SK-N-SH (cell line): ENCODE results near the gene ADD2. TPM values are rescaled to one million over a fixed set of nuclear protein-coding genes. Genes with fewer than 3 reads are reported as not detected.

Source experiments
- CTCF ChIA-PET: fragments of 300-600, 350-600 bp; formaldehyde crosslinking; extraction: SDS; loops from one replicate; lab custom pipeline; 2021; lab: Yijun Ruan, JAX
- POLR2A ChIA-PET: fragments of 350-600 bp; sonication (Branson Sonifier 250); formaldehyde crosslinking; extraction: SDS; loops from one replicate; lab custom pipeline; 2020; ENCODE audit warnings: antibody characterized with exemption, inconsistent platforms; lab: Yijun Ruan, JAX
- DNase-seq: peaks from one replicate; pipeline ENCODE4 v3.0.0; 2012
- H2AFZ ChIP-seq: fragments of 200-600 bp; sonication (generic); 2 replicates; pipeline ENCODE4 v1.8.1; 2016; ENCODE audit warnings: antibody characterized with exemption, mild to moderate bottlenecking, low read depth
- H3F3A ChIP-seq: fragments of 200-600 bp; sonication (generic); replicated peaks from 2 replicates; pipeline ENCODE3; 2016; ENCODE audit warnings: antibody characterized with exemption, mild to moderate bottlenecking; ENCODE audit not compliant: insufficient read depth
- H3K27ac ChIP-seq, 2 experiments: fragments of 200-500 bp in 1 of 2; fragments of 200-600 bp in 1 of 2; sonication (Bioruptor generic) in 1 of 2; sonication (generic), shearing (Covaris generic) in 1 of 2; 2 replicates each; pipeline versions ENCODE4 v1.5.1 to v1.6.1; 2014 to 2016; ENCODE audit warnings: low read depth in 2 of 2, inconsistent platforms in 1 of 2, low read length in 1 of 2, mild to moderate bottlenecking in 1 of 2, mixed read lengths in 1 of 2
- H3K27me3 ChIP-seq: fragments of 200-600 bp; sonication (generic), shearing (Covaris generic); 2 replicates; pipeline ENCODE4 v1.6.1; 2016; ENCODE audit warnings: mixed run types; ENCODE audit not compliant: insufficient read depth
- H3K36me3 ChIP-seq, 2 experiments: fragments of 200-500 bp in 1 of 2; fragments of 200-600 bp in 1 of 2; sonication (Bioruptor generic) in 1 of 2; sonication (generic) in 1 of 2; replicated peaks in 1 of 2; 2 replicates each; pipeline versions ENCODE3 to v1.5.1; 2014 to 2016; ENCODE audit warnings: low read length in 1 of 2, mild to moderate bottlenecking in 1 of 2; ENCODE audit not compliant: insufficient read depth in 2 of 2, control insufficient read depth in 1 of 2
- H3K4me1 ChIP-seq, 2 experiments: fragments of 200-500 bp in 1 of 2; fragments of 200-600 bp in 1 of 2; sonication (Bioruptor generic) in 1 of 2; sonication (generic), shearing (Covaris generic) in 1 of 2; 2 replicates each; pipeline versions ENCODE4 v1.5.1 to v1.6.1; 2014 to 2016; ENCODE audit warnings: low read depth in 1 of 2, low read length in 1 of 2, mixed run types in 1 of 2; ENCODE audit not compliant: insufficient read depth in 2 of 2, control insufficient read depth in 1 of 2
- H3K4me2 ChIP-seq: fragments of 200-600 bp; sonication (generic), shearing (Covaris generic); 2 replicates; pipeline ENCODE4 v1.6.1; 2017; ENCODE audit warnings: mixed run types
- H3K4me3 ChIP-seq, 2 experiments: fragments of 200-500 bp in 1 of 2; fragments of 200-600 bp in 1 of 2; sonication (Bioruptor generic) in 1 of 2; sonication (generic), shearing (Covaris generic) in 1 of 2; 2 replicates each; pipeline versions ENCODE4 v1.5.1 to v1.8.1; 2014 to 2016; ENCODE audit warnings: low read depth in 2 of 2, inconsistent platforms in 1 of 2, low read length in 1 of 2, mild to moderate bottlenecking in 1 of 2, mixed read lengths in 1 of 2, moderate library complexity in 1 of 2
- H3K79me2 ChIP-seq: fragments of 200-600 bp; sonication (generic); 2 replicates; pipeline ENCODE4 v1.8.1; 2017; ENCODE audit warnings: mild to moderate bottlenecking; ENCODE audit not compliant: insufficient read depth
- H3K9ac ChIP-seq: fragments of 200-600 bp; sonication (generic); 2 replicates; pipeline ENCODE4 v1.6.1; 2017; ENCODE audit warnings: mixed run types
- H3K9me2 ChIP-seq: fragments of 200-600 bp; sonication (generic); 2 replicates; pipeline ENCODE4 v1.6.1; 2017; ENCODE audit warnings: mixed run types
- H3K9me3 ChIP-seq: fragments of 200-600 bp; sonication (generic); 2 replicates; pipeline ENCODE4 v1.6.1; 2017; ENCODE audit warnings: mixed run types, mild to moderate bottlenecking, moderate library complexity
- H4K20me1 ChIP-seq: fragments of 200-600 bp; sonication (generic); 2 replicates; pipeline ENCODE4 v1.6.1; 2017; ENCODE audit warnings: mild to moderate bottlenecking, mixed run types; ENCODE audit not compliant: insufficient read depth
- CTCF ChIP-seq: fragments of 200-600 bp; sonication (generic); IDR thresholded peaks from 2 replicates; pipeline ENCODE4 v1.6.1; 2017; ENCODE audit warnings: antibody characterized with exemption, mild to moderate bottlenecking, moderate library complexity
- EZH2phosphoT487 ChIP-seq: fragments of 200-600 bp; sonication (generic); IDR thresholded peaks from 2 replicates; pipeline ENCODE4 v1.6.1; 2017; ENCODE audit warnings: low read depth, mixed run types, mild to moderate bottlenecking, antibody characterized with exemption, moderate library complexity, borderline replicate concordance
- MXI1 ChIP-seq: IDR thresholded peaks from 2 replicates; pipeline ENCODE4 v1.6.1; 2012; ENCODE audit warnings: mild to moderate bottlenecking, low read depth, low read length, improper control_type of control experiment
- NFIC ChIP-seq: IDR thresholded peaks from 2 replicates; pipeline ENCODE4 v1.4.0; 2012; ENCODE audit warnings: borderline replicate concordance
- NRF1 ChIP-seq: IDR thresholded peaks from 2 replicates; pipeline ENCODE4 v1.6.1; 2012; ENCODE audit warnings: low read depth, mild to moderate bottlenecking, low read length
- PBX3 ChIP-seq: IDR thresholded peaks from 2 replicates; pipeline ENCODE4; 2012
- RAD21 ChIP-seq: IDR thresholded peaks from 2 replicates; pipeline ENCODE4 v1.6.1; 2012; ENCODE audit warnings: mild to moderate bottlenecking, low read length
- RCOR1 ChIP-seq: fragments of 150-350 bp; IDR thresholded peaks from 2 replicates; pipeline ENCODE4 v1.6.1; 2017; ENCODE audit warnings: antibody characterized with exemption, low read length
- RFX5 ChIP-seq: IDR thresholded peaks from 2 replicates; pipeline ENCODE4 v1.6.1; 2012; ENCODE audit warnings: mild to moderate bottlenecking, improper control_type of control experiment, low read length
- SMC3 ChIP-seq: IDR thresholded peaks from 2 replicates; pipeline ENCODE4 v1.6.1; 2012; ENCODE audit warnings: low read depth, low read length, improper control_type of control experiment
- TAF1 ChIP-seq: IDR thresholded peaks from 2 replicates; pipeline ENCODE4 v1.6.1; 2012; ENCODE audit warnings: low read depth, mild to moderate bottlenecking, low read length, moderate library complexity, borderline replicate concordance
- WGBS: methylation state at CpG from one replicate; pipeline ENCODE4 v1.1.6; 2017; ENCODE audit warnings: low lambda C conversion rate; 5-methylcytosine and 5-hydroxymethylcytosine counted together
- polyA plus RNA-seq, 3 experiments: library from polyadenylated mRNA; depleted of rRNA; stranded (reverse); fragments of >200 nt; gene quantifications; 2 replicates each; pipeline ENCODE4 v1.2.3, GENCODE V29; 2012

The ADD2 gene
- polyA plus RNA-seq, 1 of the 3 experiments (the other 2 are of a cell fraction): 0.30 TPM

- 73% methylated on average over 3 of the region's 3 CpGs for WGBS
- H3K9ac ChIP-seq: no peak overlapping the region
- POLR2A ChIA-PET: no interaction called here
- H3K27me3 ChIP-seq: 0 out of 2 replicates have a peak, but pooled peaks cover 6% of the 10 kb centered on the region
- no peak for DNase-seq
- no peaks in the 10 kb centered on the region for H4K20me1 ChIP-seq
- H3K27ac ChIP-seq: no peak overlapping the region
- no peaks in the 10 kb centered on the region for H3K9me2 ChIP-seq
- no peaks in the 10 kb centered on the region for H3F3A ChIP-seq
- CTCF ChIA-PET: interaction anchor here (0.8 to 8.3 kb wide), 9 partner anchors 9 to 346 kb away, joined by 3 to 111 read pairs (median 6); partner anchors contain the start of genes ADD2 and FAM136A
- TF ChIP-seq EZH2phosphoT487 (no peak), PBX3 (no peak), TAF1 (no peak), RFX5 (no peak), RCOR1 (no peak)
- H3K79me2 ChIP-seq: no peaks in the 10 kb centered on the region
- H3K4me2 ChIP-seq: no peak overlapping the region
- H2AFZ ChIP-seq: no peak overlapping the region
- H3K4me1 ChIP-seq: no peaks in the 10 kb centered on the region
- no peaks in the 10 kb centered on the region for H3K9me3 ChIP-seq
- H3K36me3 ChIP-seq: no peaks in the 10 kb centered on the region
- H3K4me3 ChIP-seq: no peak overlapping the region
Measured at GRCh38 chr2:70648961-70649360, 119.0 kb downstream of the ADD2 start.

- WGBS: 0% methylated on average over 9 of the region's 9 CpGs
- peak overlapping the region in 1 of 2 experiments; percentile 47; a peak in 1 of 4 replicates for H3K4me3 ChIP-seq
- no peaks in the 10 kb centered on the region for H3F3A ChIP-seq
- no peaks in the 10 kb centered on the region for H3K9me2 ChIP-seq
- peak; percentile 73 for DNase-seq
- no peak overlapping the region for H3K9ac ChIP-seq
- no peaks in the 10 kb centered on the region for H3K4me1 ChIP-seq
- H3K27ac ChIP-seq: no peak overlapping the region
- ChIA-PET POLR2A (no interaction called here), CTCF (interaction anchor here (0.6 to 8.3 kb wide), 25 partner anchors 9 to 465 kb away, joined by 3 to 111 read pairs (median 5); partner anchors contain the start of genes ADD2 and FAM136A)
- 0 out of 2 replicates have a peak, but pooled peaks have one; percentile 23 for TF ChIP-seq MXI1
- TF ChIP-seq NFIC: no peak
- TF ChIP-seq CTCF: peak; percentile 93
- TF ChIP-seq RFX5: peak; percentile 23; the same call in 1 of the 2 replicates
- TF ChIP-seq EZH2phosphoT487: no peak
- peak; percentile 97 for TF ChIP-seq SMC3
- peak; percentile 15; the same call in 1 of the 2 replicates for TF ChIP-seq NRF1
- peak; percentile 91 for TF ChIP-seq RAD21
- no peaks in the 10 kb centered on the region for H3K36me3 ChIP-seq
- H2AFZ ChIP-seq: no peak overlapping the region
- H3K79me2 ChIP-seq: no peaks in the 10 kb centered on the region
- H3K4me2 ChIP-seq: no peak overlapping the region
- no peaks in the 10 kb centered on the region for H4K20me1 ChIP-seq
- H3K9me3 ChIP-seq: no peaks in the 10 kb centered on the region
- 0 out of 2 replicates have a peak, but pooled peaks cover 6% of the 10 kb centered on the region for H3K27me3 ChIP-seq
Measured at GRCh38 chr2:70647873-70648481, 120.0 kb downstream of the ADD2 start.
